Coronary artery (tissue), 2 donors: ENCODE results near the gene UBAP2.
A peak's percentile ranks its signal among the peaks of the same experiment; 100 is the strongest.
"Not testable (repeated sequence)": the region's sequence is repeated elsewhere in the genome, so short reads cannot be mapped to it uniquely, and the experiment has no call there.

ENCODE experiments used
- DNase-seq: peaks from one replicate; pipeline ENCODE4 v3.0.0-alpha.2; 2017; ENCODE audit warnings: low spot score
- H3K27ac ChIP-seq, 2 donors: fragments of 200-600 bp; sonication (generic); one replicate each; pipeline ENCODE4 v1.5.1; 2016 to 2019
- H3K4me3 ChIP-seq: fragments of 200-600 bp; sonication (generic); 2 replicates; pipeline ENCODE4 v1.5.1; 2016; ENCODE audit warnings: mild to moderate bottlenecking, moderate library complexity
- CTCF ChIP-seq: fragments of 200-600 bp; sonication (generic); IDR thresholded peaks from one replicate; pipeline ENCODE4 v1.5.1; 2019; ENCODE audit warnings: antibody characterized with exemption

UBAP2 gene

GRCh38 chr9:34047864-34048726, 592 bp downstream of the UBAP2 start:
- Histone ChIP-seq H3K4me3 (peak overlapping the region; percentile 85), H3K27ac (peak overlapping the region; percentile 82 to 92)
- no peak for TF ChIP-seq CTCF
- DNase-seq = peak; percentile 74

DNA sequence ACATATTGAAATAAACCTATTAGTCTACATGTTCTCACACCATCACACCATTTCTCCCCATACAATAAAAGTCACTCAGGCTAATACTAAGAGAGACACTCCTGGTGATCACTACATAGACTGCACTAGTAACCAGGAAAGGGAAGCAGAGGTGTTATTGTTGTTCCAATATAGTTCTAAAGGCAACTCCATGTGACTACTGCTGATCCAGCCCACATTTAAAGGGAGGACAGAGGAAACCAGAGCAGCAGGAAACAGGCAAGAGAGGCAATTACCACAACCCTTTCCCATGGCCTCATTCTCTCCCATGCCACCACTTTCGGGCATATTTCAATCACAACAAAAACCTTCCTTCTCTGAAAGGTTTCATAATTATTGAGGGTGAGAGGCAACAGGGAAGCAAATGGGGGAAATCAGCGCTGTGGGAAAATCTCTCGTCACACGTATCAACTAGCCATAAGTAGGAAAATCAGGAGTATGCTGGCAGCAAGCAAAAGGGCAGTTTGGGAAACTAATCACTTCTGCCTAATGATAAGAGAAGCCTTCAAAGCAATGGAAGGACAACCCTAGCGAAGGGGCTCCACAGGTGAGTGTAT, 1.8 kb downstream of the UBAP2 start:
- H3K27ac ChIP-seq = no peak overlapping the region
- TF ChIP-seq CTCF = no peak
- no peak overlapping the region for H3K4me3 ChIP-seq
- DNase-seq = no peak

- no peak for DNase-seq
- no peak overlapping the region for H3K27ac ChIP-seq
- no peak overlapping the region for H3K4me3 ChIP-seq
- TF ChIP-seq CTCF = no peak
These were observed 2.8 kb downstream of the UBAP2 start for GRCh38 chr9:34045903-34046302.

DNA sequence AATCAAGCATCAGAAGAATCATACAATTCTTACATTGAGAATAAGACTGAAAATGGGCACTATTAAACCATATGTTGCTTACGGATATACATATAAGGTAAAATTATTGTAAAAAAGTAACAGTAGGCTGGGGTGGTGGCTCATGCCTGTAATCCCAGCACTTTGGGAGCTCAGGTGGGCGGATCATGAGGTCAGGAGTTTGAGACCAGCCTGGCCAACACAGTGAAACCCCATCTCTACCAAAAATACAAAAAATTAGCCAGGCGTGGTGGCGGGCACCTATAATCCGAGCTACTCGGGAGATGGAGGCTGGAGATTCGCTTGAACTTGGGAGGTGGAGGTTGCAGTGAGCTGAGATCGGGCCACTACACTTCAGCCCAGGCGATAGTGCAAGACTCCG, 6.6 kb downstream of the UBAP2 start:
- not testable (repeated sequence) for DNase-seq, H3K4me3 ChIP-seq, H3K27ac ChIP-seq

GRCh38 chr9:34038851-34039250, 9.8 kb downstream of the UBAP2 start:
- H3K27ac ChIP-seq, DNase-seq, H3K4me3 ChIP-seq: not testable (repeated sequence)

DNA sequence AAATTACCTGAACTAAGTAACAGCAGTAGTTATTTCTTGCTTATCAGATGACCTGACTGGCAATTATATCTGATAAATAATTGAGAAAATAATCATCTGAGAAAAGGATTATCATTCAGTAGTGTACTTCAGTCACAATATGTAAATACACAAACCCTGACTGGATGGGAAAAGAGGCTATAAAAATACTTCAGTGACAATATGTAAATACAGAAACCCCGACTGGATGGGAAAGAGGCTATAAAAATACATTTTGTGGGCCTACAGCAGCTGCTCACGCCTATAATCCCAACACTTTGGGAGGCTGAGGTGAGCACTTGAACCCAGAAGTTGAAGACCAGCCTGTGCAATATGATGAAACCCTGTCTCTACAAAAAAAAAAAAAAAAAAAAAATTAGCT, 11.1 kb downstream of the UBAP2 start:
- no peak for DNase-seq
- Histone ChIP-seq H3K27ac (no peak overlapping the region), H3K4me3 (no peak overlapping the region)
- no peak for TF ChIP-seq CTCF

DNA sequence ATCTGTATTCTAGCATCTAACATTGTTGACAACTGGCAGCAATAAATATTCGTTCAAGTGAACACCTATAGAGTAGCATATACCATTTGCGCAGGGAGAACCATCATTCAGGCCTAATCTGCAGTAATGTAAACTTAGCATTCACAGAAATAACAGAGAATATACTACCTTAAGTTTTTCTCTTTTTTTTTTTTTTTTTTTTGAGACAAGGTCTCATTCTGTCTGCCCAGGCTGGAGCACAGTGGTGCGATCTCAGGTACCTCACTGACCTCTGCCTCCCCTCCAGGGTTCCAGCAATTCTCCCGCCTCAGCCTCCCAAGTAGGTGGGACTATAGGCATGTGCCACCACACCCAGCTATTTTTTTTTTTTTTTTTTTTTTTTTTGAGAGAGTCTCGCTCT, 12.1 kb downstream of the UBAP2 start:
- H3K27ac ChIP-seq = no peak overlapping the region
- DNase-seq = no peak
- no peak overlapping the region for H3K4me3 ChIP-seq
- no peak for TF ChIP-seq CTCF

- no peak for TF ChIP-seq CTCF
- DNase-seq = no peak
- no peak overlapping the region for H3K4me3 ChIP-seq
- H3K27ac ChIP-seq = no peak overlapping the region
These were observed 13.0 kb downstream of the UBAP2 start for GRCh38 chr9:34035656-34036055.
